NCI-H526 (cell line): Measurements from ENCODE around the gene KDM4B.
"Not testable (repeated sequence)": the region's sequence is repeated elsewhere in the genome, so short reads cannot be mapped to it uniquely, and the experiment has no call there.

Experiments used
- DNase-seq, 2 experiments: peaks; one replicate each; lab custom pipeline; 2025; lab: John Stamatoyannopoulos, UW

KDM4B gene

GRCh38 chr19:4968462-4969291 is at the start of gene KDM4B:
Gene KDM4B (plus strand): TSS chr19:4969113. CDS start chr19:5032891, 63,778 bp downstream.
- DNase-seq, result peak; percentile 94 to 97

GRCh38 chr19:4922530-4923275 is 46.2 kb upstream of the KDM4B start:
- DNase-seq, result no peak

- DNase-seq, result no peak
Observed at GRCh38 chr19:4923276-4923747, 45.6 kb upstream of the KDM4B start.

- no peak for DNase-seq
Observed at GRCh38 chr19:4929186-4929585, 39.7 kb upstream of the KDM4B start.

GRCh38 chr19:4930664-4931063 is 38.2 kb upstream of the KDM4B start:
- DNase-seq, result no peak

GRCh38 chr19:4932711-4933110 is 36.2 kb upstream of the KDM4B start:
- no peak for DNase-seq

GRCh38 chr19:4933528-4933927 is 35.4 kb upstream of the KDM4B start:
- DNase-seq, result no peak

GRCh38 chr19:4935444-4935843 is 33.5 kb upstream of the KDM4B start:
- DNase-seq, result no peak

GRCh38 chr19:4937060-4937459 is 31.9 kb upstream of the KDM4B start:
- no peak for DNase-seq

GRCh38 chr19:4938461-4938860 is 30.5 kb upstream of the KDM4B start:
- not testable (repeated sequence) for DNase-seq

- no peak for DNase-seq
Observed at GRCh38 chr19:4939466-4939865, 29.4 kb upstream of the KDM4B start.

GRCh38 chr19:4941638-4942169 is 27.2 kb upstream of the KDM4B start:
- not testable (repeated sequence) for DNase-seq

- DNase-seq, result not testable (repeated sequence)
Observed at GRCh38 chr19:4950650-4951049, 18.3 kb upstream of the KDM4B start.

- DNase-seq, result no peak
Observed at GRCh38 chr19:4951656-4952055, 17.3 kb upstream of the KDM4B start.

- DNase-seq, result no peak
Observed at GRCh38 chr19:4952945-4953344, 16.0 kb upstream of the KDM4B start.

- not testable (repeated sequence) for DNase-seq
Observed at GRCh38 chr19:4954320-4955149, 14.4 kb upstream of the KDM4B start.

GRCh38 chr19:4955274-4955673 is 13.6 kb upstream of the KDM4B start:
- no peak for DNase-seq

GRCh38 chr19:4957981-4958380 is 10.9 kb upstream of the KDM4B start:
- no peak for DNase-seq

GRCh38 chr19:4962085-4962619 is 6.8 kb upstream of the KDM4B start:
- DNase-seq, result no peak

GRCh38 chr19:4965061-4965460 is 3.9 kb upstream of the KDM4B start:
- DNase-seq, result no peak

GRCh38 chr19:4966591-4966990 is 2.3 kb upstream of the KDM4B start:
- no peak for DNase-seq
